ENCODE measurements around the gene DIP2C.
A peak's percentile ranks its signal among the peaks of the same experiment; 100 is the strongest.

DIP2C gene

DNA sequence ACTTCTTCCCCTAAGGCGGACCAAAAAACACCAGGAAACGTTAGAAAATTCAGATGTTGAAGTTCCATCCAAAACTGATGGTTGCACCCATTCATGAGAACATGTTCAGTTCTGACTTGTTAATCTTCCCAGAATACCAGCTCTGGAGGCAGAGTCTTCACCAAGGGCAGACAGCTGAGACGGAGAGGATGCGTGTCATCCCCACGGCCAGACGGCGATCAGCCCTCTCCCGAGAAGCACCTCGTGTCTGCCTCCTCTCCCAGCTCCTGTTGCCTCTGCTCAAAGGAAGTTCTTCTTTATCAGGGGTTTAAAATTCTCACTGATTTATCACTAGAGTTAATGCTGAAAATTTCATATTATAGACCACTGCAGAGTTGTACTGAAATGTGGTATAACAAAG lies 284.5 kb downstream of the DIP2C start:
- no peaks in the 10 kb centered on the region for H3K79me2 ChIP-seq (ENCODE audit: control insufficient read depth, insufficient read depth, low read length, poor library complexity)
- WGBS (ENCODE audit: extremely low coverage, insufficient coverage, insufficient read length): no CpG with 5 or more reads among the region's 9 CpGs
- H3K9ac ChIP-seq (ENCODE audit: low read length): no peak overlapping the region
- no peaks in the 10 kb centered on the region for H3K9me3 ChIP-seq (ENCODE audit: insufficient read depth, low read depth, low read length)
- H4K12ac ChIP-seq (ENCODE audit: low read depth, low read length): no peak overlapping the region
- H3K14ac ChIP-seq (ENCODE audit: low read length): no peak overlapping the region
- peak overlapping the region; percentile 74 for H4K91ac ChIP-seq (ENCODE audit: low read depth, low read length)
- no peak overlapping the region for H3K23ac ChIP-seq (ENCODE audit: low read length)
- H3K4me3 ChIP-seq (ENCODE audit: low read depth, low read length): no peak overlapping the region
- H3K4me1 ChIP-seq (ENCODE audit: control insufficient read depth in 1 of 2, insufficient read depth in 2 of 2, low read length in 2 of 2): peaks cover 10 to 19% of the 10 kb centered on the region in 2 experiments
- H3K4me2 ChIP-seq (ENCODE audit: low read length): no peak overlapping the region
- peak overlapping the region; percentile 85 for H2BK12ac ChIP-seq (ENCODE audit: low read length)
- H3K18ac ChIP-seq (ENCODE audit: low read length): no peak overlapping the region
- peaks cover 11% of the 10 kb centered on the region for H3K79me1 ChIP-seq (ENCODE audit: low read length)
- peak overlapping the region; percentile 46 for H2BK5ac ChIP-seq (ENCODE audit: low read depth, low read length, poor library complexity)
- DNase-seq: no peak
- H2BK120ac ChIP-seq (ENCODE audit: insufficient read depth, low read length, poor library complexity): no peak overlapping the region
- H3K4ac ChIP-seq (ENCODE audit: low read depth, low read length): no peak overlapping the region
- no peak overlapping the region for H2AK5ac ChIP-seq (ENCODE audit: low read length)
- no peak overlapping the region for H3K27ac ChIP-seq (ENCODE audit: low read depth, low read length)
- peak overlapping the region; percentile 25 for H4K8ac ChIP-seq (ENCODE audit: low read depth, low read length)
- peaks cover 2 to 12% of the 10 kb centered on the region in 2 experiments for H3K36me3 ChIP-seq (ENCODE audit: control insufficient read depth in 1 of 2, insufficient read depth in 2 of 2, low read length in 2 of 2)
- H2AFZ ChIP-seq (ENCODE audit: insufficient read depth, low read length, poor library complexity): no peak overlapping the region
- no peaks in the 10 kb centered on the region for H3K27me3 ChIP-seq (ENCODE audit: insufficient read depth, low read length)

GRCh38 chr10:404346-404745 lies 285.1 kb downstream of the DIP2C start:
- peak; percentile 77 to 90 for DNase-seq
- Histone ChIP-seq H3K79me2 (ENCODE audit: control insufficient read depth, insufficient read depth, low read length, poor library complexity) (no peaks in the 10 kb centered on the region), H2BK120ac (ENCODE audit: insufficient read depth, low read length, poor library complexity) (no peak overlapping the region), H2BK12ac (ENCODE audit: low read length) (no peak overlapping the region), H4K91ac (ENCODE audit: low read depth, low read length) (no peak overlapping the region), H3K79me1 (ENCODE audit: low read length) (peaks cover 11% of the 10 kb centered on the region), H3K18ac (ENCODE audit: low read length) (no peak overlapping the region), H3K4ac (ENCODE audit: low read depth, low read length) (no peak overlapping the region), H2BK5ac (ENCODE audit: low read depth, low read length, poor library complexity) (no peak overlapping the region), H3K14ac (ENCODE audit: low read length) (no peak overlapping the region), H3K9me3 (ENCODE audit: insufficient read depth, low read depth, low read length) (no peaks in the 10 kb centered on the region), H3K27me3 (ENCODE audit: insufficient read depth, low read length) (no peaks in the 10 kb centered on the region), H3K23ac (ENCODE audit: low read length) (no peak overlapping the region), H3K4me3 (ENCODE audit: low read depth, low read length) (no peak overlapping the region), H2AFZ (ENCODE audit: insufficient read depth, low read length, poor library complexity) (no peak overlapping the region), H3K36me3 (ENCODE audit: control insufficient read depth in 1 of 2, insufficient read depth in 2 of 2, low read length in 2 of 2) (peaks cover 2 to 12% of the 10 kb centered on the region in 2 experiments), H3K4me1 (ENCODE audit: control insufficient read depth in 1 of 2, insufficient read depth in 2 of 2, low read length in 2 of 2) (peaks cover 10 to 19% of the 10 kb centered on the region in 2 experiments), H4K8ac (ENCODE audit: low read depth, low read length) (no peak overlapping the region), H3K9ac (ENCODE audit: low read length) (no peak overlapping the region), H3K4me2 (ENCODE audit: low read length) (no peak overlapping the region), H3K27ac (ENCODE audit: low read depth, low read length) (no peak overlapping the region), H4K12ac (ENCODE audit: low read depth, low read length) (no peak overlapping the region), H2AK5ac (ENCODE audit: low read length) (no peak overlapping the region)
- WGBS (ENCODE audit: extremely low coverage, insufficient coverage, insufficient read length): no CpG with 5 or more reads among the region's 4 CpGs

- no CpG with 5 or more reads among the region's 22 CpGs for WGBS (ENCODE audit: extremely low coverage, insufficient coverage, insufficient read length)
- DNase-seq: no peak
- Histone ChIP-seq H3K4me1 (ENCODE audit: control insufficient read depth in 1 of 2, insufficient read depth in 2 of 2, low read length in 2 of 2) (peaks cover 20 to 26% of the 10 kb centered on the region in 2 experiments), H4K91ac (ENCODE audit: low read depth, low read length) (peak overlapping the region; percentile 49), H3K27ac (ENCODE audit: low read depth, low read length) (no peak overlapping the region), H3K4me2 (ENCODE audit: low read length) (no peak overlapping the region), H2BK120ac (ENCODE audit: insufficient read depth, low read length, poor library complexity) (peak overlapping the region; percentile 23), H2AK5ac (ENCODE audit: low read length) (peak overlapping the region; percentile 70), H3K4ac (ENCODE audit: low read depth, low read length) (peak overlapping the region; percentile 12), H2AFZ (ENCODE audit: insufficient read depth, low read length, poor library complexity) (no peak overlapping the region), H3K18ac (ENCODE audit: low read length) (peak overlapping the region; percentile 12), H4K8ac (ENCODE audit: low read depth, low read length) (peak overlapping the region; percentile 3), H3K27me3 (ENCODE audit: insufficient read depth, low read length) (no peaks in the 10 kb centered on the region), H3K14ac (ENCODE audit: low read length) (peak overlapping the region; percentile 81), H3K9me3 (ENCODE audit: insufficient read depth, low read depth, low read length) (no peaks in the 10 kb centered on the region), H3K36me3 (ENCODE audit: control insufficient read depth in 1 of 2, insufficient read depth in 2 of 2, low read length in 2 of 2) (peaks cover 0 to 2% of the 10 kb centered on the region in 2 experiments), H2BK5ac (ENCODE audit: low read depth, low read length, poor library complexity) (peak overlapping the region; percentile 22), H3K4me3 (ENCODE audit: low read depth, low read length) (no peak overlapping the region), H4K12ac (ENCODE audit: low read depth, low read length) (no peak overlapping the region), H3K9ac (ENCODE audit: low read length) (no peak overlapping the region), H3K79me2 (ENCODE audit: control insufficient read depth, insufficient read depth, low read length, poor library complexity) (peaks cover 2% of the 10 kb centered on the region), H3K79me1 (ENCODE audit: low read length) (peaks cover 26% of the 10 kb centered on the region), H3K23ac (ENCODE audit: low read length) (no peak overlapping the region), H2BK12ac (ENCODE audit: low read length) (peak overlapping the region; percentile 90)
These were observed 290.5 kb downstream of the DIP2C start for GRCh38 chr10:398954-399353.

DNA sequence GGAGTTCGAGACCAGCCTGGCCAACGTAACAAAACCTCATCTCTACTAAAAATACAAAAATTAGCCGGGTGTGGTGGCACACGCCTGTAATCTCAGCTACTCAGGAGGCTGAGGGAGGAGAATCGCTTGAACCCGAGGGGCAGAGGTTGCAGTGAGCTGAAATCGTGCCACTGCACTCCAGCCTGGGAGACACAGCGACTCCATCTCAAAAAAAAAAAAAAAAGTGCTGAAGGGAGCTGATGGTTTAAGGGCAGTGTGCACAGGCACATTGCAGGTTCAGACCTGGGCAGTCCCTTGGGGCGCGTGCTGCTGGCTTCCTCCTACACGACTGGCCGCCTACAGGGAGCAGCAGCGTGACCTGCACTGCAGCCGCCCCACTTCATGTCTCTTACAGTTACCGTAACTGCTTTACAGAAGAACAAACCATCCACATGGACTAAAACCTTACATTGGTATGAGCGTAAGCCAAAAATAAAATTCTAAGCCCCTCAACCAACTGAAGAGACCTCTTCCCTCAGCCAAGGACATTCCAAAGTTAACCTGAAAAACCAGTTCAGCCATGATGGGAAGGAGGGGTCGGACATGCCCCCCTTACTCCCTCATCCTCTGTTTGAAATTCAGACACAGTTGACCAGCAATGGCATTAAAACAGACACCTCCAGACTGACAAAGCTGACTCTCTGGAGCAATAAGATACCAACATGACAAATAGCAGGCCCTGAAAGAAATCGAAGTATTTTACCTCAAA lies 292.0 kb downstream of the DIP2C start:
- Histone ChIP-seq H3K4ac (ENCODE audit: low read depth, low read length) (peak overlapping the region; percentile 53), H3K9ac (ENCODE audit: low read length) (no peak overlapping the region), H3K4me3 (ENCODE audit: low read depth, low read length) (peak overlapping the region; percentile 43), H3K9me3 (ENCODE audit: insufficient read depth, low read depth, low read length) (no peaks in the 10 kb centered on the region), H4K12ac (ENCODE audit: low read depth, low read length) (peak overlapping the region; percentile 81), H3K14ac (ENCODE audit: low read length) (peak overlapping the region; percentile 85), H4K8ac (ENCODE audit: low read depth, low read length) (peak overlapping the region; percentile 66), H2BK12ac (ENCODE audit: low read length) (peak overlapping the region; percentile 72), H3K4me2 (ENCODE audit: low read length) (peak overlapping the region; percentile 76), H3K4me1 (ENCODE audit: control insufficient read depth in 1 of 2, insufficient read depth in 2 of 2, low read length in 2 of 2) (peaks cover 20 to 26% of the 10 kb centered on the region in 2 experiments), H4K91ac (ENCODE audit: low read depth, low read length) (peak overlapping the region; percentile 88), H3K23ac (ENCODE audit: low read length) (no peak overlapping the region), H3K79me2 (ENCODE audit: control insufficient read depth, insufficient read depth, low read length, poor library complexity) (peaks cover 2% of the 10 kb centered on the region), H3K79me1 (ENCODE audit: low read length) (peaks cover 26% of the 10 kb centered on the region), H2BK120ac (ENCODE audit: insufficient read depth, low read length, poor library complexity) (peak overlapping the region; percentile 84), H3K36me3 (ENCODE audit: control insufficient read depth in 1 of 2, insufficient read depth in 2 of 2, low read length in 2 of 2) (peaks cover 0 to 2% of the 10 kb centered on the region in 2 experiments), H3K18ac (ENCODE audit: low read length) (peak overlapping the region; percentile 91), H2AFZ (ENCODE audit: insufficient read depth, low read length, poor library complexity) (peak overlapping the region; percentile 69), H2BK5ac (ENCODE audit: low read depth, low read length, poor library complexity) (peak overlapping the region; percentile 78), H3K27ac (ENCODE audit: low read depth, low read length) (peak overlapping the region; percentile 91), H3K27me3 (ENCODE audit: insufficient read depth, low read length) (no peaks in the 10 kb centered on the region), H2AK5ac (ENCODE audit: low read length) (peak overlapping the region; percentile 39)
- no peak for DNase-seq
- WGBS (ENCODE audit: extremely low coverage, insufficient coverage, insufficient read length): no CpG with 5 or more reads among the region's 18 CpGs

All from trophoblast cell (in vitro differentiated cells and primary cell).